B cell (primary cell): ENCODE data around the gene PSMD11.

Experiments
- CTCF ChIP-seq: fragments of 200-600 bp; IDR thresholded peaks from one replicate; pipeline ENCODE4 v1.8.0; 2022; ENCODE audit warnings: antibody characterized with exemption, mild to moderate bottlenecking
- EZH2 ChIP-seq: IDR thresholded peaks from 2 replicates; pipeline ENCODE4 v1.6.1; 2012; ENCODE audit warnings: borderline replicate concordance, low read depth, mild to moderate bottlenecking, moderate library complexity, low read length; ENCODE audit not compliant: insufficient read depth, poor library complexity, severe bottlenecking

GRCh38 chr17:32503251-32504165 is 59.2 kb downstream of the PSMD11 start:
- TF ChIP-seq CTCF (no peak), EZH2 (no peak)
